ENCODE measurements around the gene ANLN. TPM values are rescaled to one million over a fixed set of nuclear protein-coding genes. Genes with fewer than 3 reads are reported as not detected.
"Not testable (repeated sequence)": the region's sequence is repeated elsewhere in the genome, so short reads cannot be mapped to it uniquely, and the experiment has no call there.

The ANLN gene
- total RNA-seq, 6 donors from 2014 or later: 2.5 to 5.8 (median 5.1) TPM

DNA sequence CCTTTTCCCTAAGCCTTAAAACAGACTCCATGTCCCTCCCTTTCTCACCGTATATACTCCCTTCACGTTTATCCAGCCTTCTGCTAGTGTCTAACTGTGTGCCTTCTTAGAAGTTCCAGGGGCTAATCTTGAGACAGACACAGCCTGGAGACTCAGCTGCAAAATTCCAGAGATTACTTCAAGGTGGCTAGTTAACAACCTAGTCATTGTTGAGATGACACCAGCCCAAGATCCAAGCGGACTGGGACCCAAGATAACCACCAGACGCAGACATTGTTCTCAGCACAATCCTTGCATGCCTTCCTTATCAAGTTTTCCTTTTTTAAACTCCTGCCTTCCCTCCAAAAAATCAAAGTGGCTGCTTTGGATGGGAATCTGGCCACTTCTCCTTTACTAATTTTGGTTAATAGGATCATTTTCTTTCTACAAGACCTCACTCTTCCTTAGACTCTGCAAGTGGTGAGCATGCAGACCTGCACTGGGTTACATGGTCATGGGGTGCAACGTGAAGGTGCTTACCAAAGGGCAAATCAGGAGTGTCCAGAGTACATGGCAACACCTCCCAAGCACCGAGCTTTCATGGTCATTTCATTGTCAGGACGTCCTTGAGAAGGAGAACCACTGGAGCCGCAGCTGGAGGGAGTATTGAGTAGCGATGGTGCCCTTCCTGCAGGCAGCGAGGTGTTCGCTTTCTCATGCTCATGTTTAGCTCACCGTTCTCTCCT lies 69.7 kb downstream of the ANLN start:
- no peak for ATAC-seq (ENCODE audit: low FRiP score in 2 of 2)
- TF ChIP-seq POLR2A (IDR thresholded peaks at IDR 0.05) (no peak), EP300 (IDR thresholded peaks at IDR 0.05) (no peak), POLR2AphosphoS5 (IDR thresholded peaks at IDR 0.05) (no peak)
- TF ChIP-seq, protein P1, sequence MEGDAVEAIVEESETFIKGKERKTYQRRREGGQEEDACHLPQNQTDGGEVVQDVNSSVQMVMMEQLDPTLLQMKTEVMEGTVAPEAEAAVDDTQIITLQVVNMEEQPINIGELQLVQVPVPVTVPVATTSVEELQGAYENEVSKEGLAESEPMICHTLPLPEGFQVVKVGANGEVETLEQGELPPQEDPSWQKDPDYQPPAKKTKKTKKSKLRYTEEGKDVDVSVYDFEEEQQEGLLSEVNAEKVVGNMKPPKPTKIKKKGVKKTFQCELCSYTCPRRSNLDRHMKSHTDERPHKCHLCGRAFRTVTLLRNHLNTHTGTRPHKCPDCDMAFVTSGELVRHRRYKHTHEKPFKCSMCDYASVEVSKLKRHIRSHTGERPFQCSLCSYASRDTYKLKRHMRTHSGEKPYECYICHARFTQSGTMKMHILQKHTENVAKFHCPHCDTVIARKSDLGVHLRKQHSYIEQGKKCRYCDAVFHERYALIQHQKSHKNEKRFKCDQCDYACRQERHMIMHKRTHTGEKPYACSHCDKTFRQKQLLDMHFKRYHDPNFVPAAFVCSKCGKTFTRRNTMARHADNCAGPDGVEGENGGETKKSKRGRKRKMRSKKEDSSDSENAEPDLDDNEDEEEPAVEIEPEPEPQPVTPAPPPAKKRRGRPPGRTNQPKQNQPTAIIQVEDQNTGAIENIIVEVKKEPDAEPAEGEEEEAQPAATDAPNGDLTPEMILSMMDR (IDR thresholded peaks at IDR 0.05): no peak

GRCh38 chr7:36460811-36461429 lies 71.3 kb downstream of the ANLN start:
- ATAC-seq (ENCODE audit: low FRiP score in 2 of 2) (no peak), DNase-seq (no peak)
- 88 to 91% methylated on average over 6 to 8 of the region's 8 CpGs for WGBS, 2 donors

More for the DNA sequence above, 69.7 kb downstream of the ANLN start:
- Histone ChIP-seq H3K27me3 (no peaks in the 10 kb centered on the region), H3K27ac (no peak overlapping the region), H3K9me3 (no peaks in the 10 kb centered on the region), H3K4me1 (no peaks in the 10 kb centered on the region), H3K4me3 (no peak overlapping the region), H3K36me3 (no peaks in the 10 kb centered on the region)
- no peak for DNase-seq
- 87 to 88% methylated on average over 12 of the region's 12 CpGs for WGBS, 2 donors

DNA sequence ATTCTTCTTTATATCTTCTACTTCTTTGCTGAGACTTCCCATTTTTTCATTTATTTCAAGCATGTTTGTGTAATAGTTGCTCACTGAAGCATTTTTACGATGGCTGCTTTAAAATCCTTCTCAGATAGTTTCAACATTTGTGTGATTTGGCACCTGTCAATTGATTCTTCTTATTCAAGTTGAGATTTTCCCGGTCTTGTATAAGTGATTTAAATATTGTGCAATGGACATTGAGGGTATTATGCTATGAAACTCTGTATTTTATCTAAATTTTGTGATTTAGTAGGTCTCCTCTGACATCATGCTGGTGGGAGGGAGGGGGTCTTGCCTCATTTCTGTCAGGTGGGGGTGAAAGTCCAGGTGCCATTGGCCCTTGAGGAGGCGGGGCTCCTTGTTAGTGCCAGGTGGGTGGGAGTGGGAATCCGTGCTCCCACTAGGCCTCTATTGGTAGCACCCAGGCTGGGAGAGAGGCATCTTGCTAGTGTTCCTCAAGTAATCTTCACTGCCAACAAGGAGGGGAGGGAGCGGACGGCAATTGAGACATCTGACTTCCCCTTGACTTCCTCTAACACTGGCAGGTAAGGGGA lies 73.0 kb downstream of the ANLN start:
- Histone ChIP-seq H3K4me3 (no peak overlapping the region), H3K27me3 (no peaks in the 10 kb centered on the region), H3K36me3 (no peaks in the 10 kb centered on the region), H3K4me1 (no peaks in the 10 kb centered on the region), H3K9me3 (no peaks in the 10 kb centered on the region), H3K27ac (no peak overlapping the region)
- TF ChIP-seq POLR2AphosphoS5 (IDR thresholded peaks at IDR 0.05): no peak
- no peak for TF ChIP-seq EP300 (IDR thresholded peaks at IDR 0.05)
- TF ChIP-seq, protein P1 (IDR thresholded peaks at IDR 0.05): no peak
- no peak for TF ChIP-seq POLR2A (IDR thresholded peaks at IDR 0.05)
- DNase-seq (no peak), ATAC-seq (ENCODE audit: low FRiP score in 2 of 2) (no peak)
- 72 to 85% methylated on average over 6 of the region's 6 CpGs for WGBS, 2 donors

More at GRCh38 chr7:36460811-36461429, 71.3 kb downstream of the ANLN start:
- no peaks in the 10 kb centered on the region for H3K4me1 ChIP-seq
- no peaks in the 10 kb centered on the region for H3K9me3 ChIP-seq
- no peak overlapping the region for H3K27ac ChIP-seq
- H3K36me3 ChIP-seq: no peaks in the 10 kb centered on the region
- no peak overlapping the region for H3K4me3 ChIP-seq
- no peaks in the 10 kb centered on the region for H3K27me3 ChIP-seq
- TF ChIP-seq POLR2AphosphoS5 (IDR thresholded peaks at IDR 0.05): no peak
- TF ChIP-seq POLR2A (IDR thresholded peaks at IDR 0.05): no peak
- TF ChIP-seq EP300 (IDR thresholded peaks at IDR 0.05): no peak
- TF ChIP-seq, protein P1 (IDR thresholded peaks at IDR 0.05): no peak

- WGBS, 2 donors: 94 to 95% methylated on average over 3 of the region's 3 CpGs
- Histone ChIP-seq H3K27ac (no peak overlapping the region), H3K4me3 (no peak overlapping the region), H3K27me3 (no peaks in the 10 kb centered on the region), H3K9me3 (no peaks in the 10 kb centered on the region), H3K36me3 (no peaks in the 10 kb centered on the region), H3K4me1 (no peaks in the 10 kb centered on the region)
- DNase-seq (no peak), ATAC-seq (ENCODE audit: low FRiP score in 2 of 2) (no peak)
- TF ChIP-seq POLR2A (IDR thresholded peaks at IDR 0.05) (no peak), POLR2AphosphoS5 (IDR thresholded peaks at IDR 0.05) (no peak), EP300 (IDR thresholded peaks at IDR 0.05) (no peak)
- TF ChIP-seq, protein P1 (IDR thresholded peaks at IDR 0.05): no peak
Observed at GRCh38 chr7:36464271-36464670, 74.6 kb downstream of the ANLN start.

GRCh38 chr7:36466001-36466400 lies 76.3 kb downstream of the ANLN start:
- H3K4me3 ChIP-seq; H3K9me3 ChIP-seq; DNase-seq; H3K4me1 ChIP-seq; ATAC-seq (ENCODE audit: low FRiP score in 2 of 2); H3K27ac ChIP-seq; H3K27me3 ChIP-seq; H3K36me3 ChIP-seq: not testable (repeated sequence)
- 78 to 89% methylated on average over 5 of the region's 5 CpGs for WGBS, 2 donors
